SU-DHL-6 (cell line): ENCODE measurements around the gene PPP2R5C.
"Not testable (repeated sequence)": the region's sequence is repeated elsewhere in the genome, so short reads cannot be mapped to it uniquely, and the experiment has no call there.

Experiments used
- H2AFZ ChIP-seq: fragments of 200-600 bp; sonication (generic); 2 replicates; pipeline ENCODE4 v1.6.1; 2014; ENCODE audit warnings: low read depth, mild to moderate bottlenecking, moderate library complexity, mixed read lengths, antibody characterized with exemption, low read length; ENCODE audit not compliant: severe bottlenecking
- H3F3A ChIP-seq: fragments of 200-600 bp; shearing (Covaris generic); 2 replicates; pipeline ENCODE4 v1.6.0; 2016; ENCODE audit warnings: antibody characterized with exemption, mild to moderate bottlenecking; ENCODE audit not compliant: insufficient read depth
- H3K27ac ChIP-seq: fragments of 200-600 bp; sonication (generic); 2 replicates; pipeline ENCODE4 v1.5.1; 2016; ENCODE audit warnings: low read depth, mild to moderate bottlenecking, low read length, moderate library complexity, mixed read lengths
- H3K27me3 ChIP-seq: fragments of 200-600 bp; sonication (generic), shearing (Covaris generic); 2 replicates; pipeline ENCODE4 v1.6.0; 2014; ENCODE audit warnings: mild to moderate bottlenecking, low read length
- H3K36me3 ChIP-seq: fragments of 200-600 bp; sonication (generic); 2 replicates; pipeline ENCODE4 v1.6.1; 2014; ENCODE audit warnings: mild to moderate bottlenecking, low read length, mixed read lengths
- H3K4me2 ChIP-seq: fragments of 300-600, 200-600 bp; shearing (Covaris generic), sonication (generic); 2 replicates; pipeline ENCODE4 v1.6.0; 2014; ENCODE audit warnings: low read length, low read depth, mild to moderate bottlenecking; ENCODE audit not compliant: poor library complexity, severe bottlenecking
- H3K4me3 ChIP-seq: fragments of 200-600 bp; sonication (generic); 2 replicates; pipeline ENCODE4 v1.5.1; 2014; ENCODE audit warnings: antibody characterized with exemption, low read length, mild to moderate bottlenecking, mixed read lengths; ENCODE audit not compliant: insufficient read depth, poor library complexity, severe bottlenecking
- H3K79me2 ChIP-seq: fragments of 200-600 bp; sonication (generic); 2 replicates; pipeline ENCODE4 v1.6.1; 2014; ENCODE audit warnings: mild to moderate bottlenecking, low read length, moderate library complexity; ENCODE audit not compliant: insufficient read depth
- H3K9ac ChIP-seq: fragments of 200-600 bp; sonication (generic); 2 replicates; pipeline ENCODE4 v1.7.0; 2014; ENCODE audit warnings: mild to moderate bottlenecking, low read length
- H3K9me2 ChIP-seq: fragments of 200-600 bp; sonication (generic); replicated peaks from 2 replicates; pipeline ENCODE4 v1.6.1; 2014; ENCODE audit warnings: low read length; ENCODE audit not compliant: insufficient read depth
- H3K9me3 ChIP-seq: fragments of 200-600 bp; sonication (generic); 2 replicates; pipeline ENCODE4 v1.6.1; 2014; ENCODE audit warnings: low read length, mixed read lengths; ENCODE audit not compliant: insufficient read depth
- H4K20me1 ChIP-seq: fragments of 200-600 bp; sonication (generic); 2 replicates; pipeline ENCODE4 v1.6.1; 2014; ENCODE audit warnings: low read depth, mild to moderate bottlenecking, antibody characterized with exemption, low read length, moderate library complexity, mixed read lengths
- EZH2phosphoT487 ChIP-seq: fragments of 200-600 bp; sonication (generic), shearing (Covaris generic); conservative IDR thresholded peaks from 2 replicates; pipeline ENCODE4 v1.6.1; 2018; ENCODE audit warnings: mild to moderate bottlenecking, antibody characterized with exemption, low read length, moderate library complexity, mixed read lengths
- TF ChIP-seq, protein P1 (sequence below): fragments of 200-600 bp; sonication (generic); IDR thresholded peaks from one replicate; pipeline ENCODE4 v1.5.1; 2017; ENCODE audit warnings: antibody characterized with exemption, mild to moderate bottlenecking, low read length, moderate library complexity; ENCODE audit not compliant: insufficient read depth, poor library complexity, severe bottlenecking

Gene PPP2R5C

DNA sequence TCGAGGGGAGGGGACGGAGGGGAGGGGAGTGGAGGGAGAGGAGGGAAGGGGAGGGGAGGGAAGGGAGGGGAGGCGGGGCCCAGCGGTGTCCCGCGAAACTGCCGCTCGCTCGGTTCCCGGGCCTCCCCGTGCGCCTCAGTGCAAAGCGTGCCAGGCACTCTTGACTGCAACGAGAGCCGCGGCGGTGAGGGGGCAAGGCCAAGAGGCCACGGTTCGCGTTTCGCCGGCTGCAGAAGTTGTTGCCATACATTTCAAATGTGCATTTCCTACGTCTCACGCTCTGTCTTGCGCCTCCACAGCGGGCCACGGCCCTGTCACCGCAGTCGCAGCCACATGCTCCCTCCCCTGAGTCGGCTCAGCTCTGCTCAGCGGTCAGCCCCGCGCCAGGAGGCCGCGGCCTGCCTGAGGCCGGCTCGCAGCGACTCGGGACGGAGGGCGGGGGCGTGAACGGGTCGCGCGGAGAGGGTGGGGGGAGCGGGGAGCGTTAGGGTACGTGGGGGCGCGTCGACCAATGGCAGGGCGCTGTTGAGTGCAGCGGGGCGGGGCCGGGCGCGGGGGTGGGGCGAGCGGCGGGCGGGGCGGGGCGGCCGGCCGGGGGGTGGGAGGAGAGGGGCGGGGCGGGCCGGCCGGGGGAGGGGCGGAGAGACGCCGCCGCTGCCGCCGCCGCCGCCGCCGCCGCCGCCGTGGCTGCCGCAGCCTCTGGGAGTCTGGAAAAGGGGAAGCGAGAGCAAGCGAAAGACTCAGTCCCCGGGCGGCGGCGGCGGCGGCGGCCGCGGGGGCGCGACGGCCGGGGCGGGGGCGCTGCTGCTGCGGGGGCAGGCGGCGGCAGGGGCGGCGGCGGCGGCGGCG lies at the start of gene PPP2R5C:
Gene PPP2R5C, plus strand, starts transcription at position 678 of the 849 bp plus-strand sequence. CDS start 185 bp downstream, outside the sequence.
- peak within 1 kb of the TSS; percentile 73 for H3K9ac ChIP-seq
- peak within 1 kb of the TSS; percentile 52 for H3K27ac ChIP-seq
- H3K4me3 ChIP-seq, result peak within 1 kb of the TSS; percentile 100
- H3K9me2 ChIP-seq, result no peaks in the 10 kb centered on the region
- peak within 1 kb of the TSS; percentile 99 for H3K4me2 ChIP-seq
- peaks cover 8% of the 10 kb centered on the region; the same call in 1 of the 2 replicates for H3F3A ChIP-seq
- H4K20me1 ChIP-seq, result no peaks in the 10 kb centered on the region
- no peaks in the 10 kb centered on the region for H3K9me3 ChIP-seq
- H3K36me3 ChIP-seq, result no peaks in the 10 kb centered on the region
- H3K79me2 ChIP-seq, result no peaks in the 10 kb centered on the region
- TF ChIP-seq EZH2phosphoT487, result no peak
- TF ChIP-seq, protein P1, sequence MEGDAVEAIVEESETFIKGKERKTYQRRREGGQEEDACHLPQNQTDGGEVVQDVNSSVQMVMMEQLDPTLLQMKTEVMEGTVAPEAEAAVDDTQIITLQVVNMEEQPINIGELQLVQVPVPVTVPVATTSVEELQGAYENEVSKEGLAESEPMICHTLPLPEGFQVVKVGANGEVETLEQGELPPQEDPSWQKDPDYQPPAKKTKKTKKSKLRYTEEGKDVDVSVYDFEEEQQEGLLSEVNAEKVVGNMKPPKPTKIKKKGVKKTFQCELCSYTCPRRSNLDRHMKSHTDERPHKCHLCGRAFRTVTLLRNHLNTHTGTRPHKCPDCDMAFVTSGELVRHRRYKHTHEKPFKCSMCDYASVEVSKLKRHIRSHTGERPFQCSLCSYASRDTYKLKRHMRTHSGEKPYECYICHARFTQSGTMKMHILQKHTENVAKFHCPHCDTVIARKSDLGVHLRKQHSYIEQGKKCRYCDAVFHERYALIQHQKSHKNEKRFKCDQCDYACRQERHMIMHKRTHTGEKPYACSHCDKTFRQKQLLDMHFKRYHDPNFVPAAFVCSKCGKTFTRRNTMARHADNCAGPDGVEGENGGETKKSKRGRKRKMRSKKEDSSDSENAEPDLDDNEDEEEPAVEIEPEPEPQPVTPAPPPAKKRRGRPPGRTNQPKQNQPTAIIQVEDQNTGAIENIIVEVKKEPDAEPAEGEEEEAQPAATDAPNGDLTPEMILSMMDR, result no peak
- H3K27me3 ChIP-seq, result no peaks in the 10 kb centered on the region
- peak within 1 kb of the TSS; percentile 99 for H2AFZ ChIP-seq

DNA sequence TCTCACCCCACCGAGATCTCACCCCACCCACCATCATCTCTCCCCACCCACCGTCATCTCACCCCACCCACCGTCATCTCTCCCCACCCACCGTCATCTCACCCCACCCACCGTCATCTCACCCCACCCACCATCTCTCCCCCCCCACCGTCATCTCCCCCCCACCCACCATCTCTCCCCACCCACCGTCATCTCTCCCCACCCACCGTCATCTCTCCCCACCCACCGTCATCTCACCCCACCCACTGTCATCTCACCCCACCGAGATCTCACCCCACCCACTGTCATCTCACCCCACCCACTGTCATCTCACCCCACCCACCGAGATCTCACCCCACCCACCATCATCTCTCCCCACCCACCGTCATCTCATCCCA lies 49.7 kb upstream of the PPP2R5C start:
- H3K4me3 ChIP-seq, H3K9me2 ChIP-seq, H3K36me3 ChIP-seq, H4K20me1 ChIP-seq, H3F3A ChIP-seq, H3K9ac ChIP-seq, H3K4me2 ChIP-seq, H2AFZ ChIP-seq, H3K9me3 ChIP-seq, H3K27me3 ChIP-seq, H3K27ac ChIP-seq, H3K79me2 ChIP-seq: not testable (repeated sequence)

DNA sequence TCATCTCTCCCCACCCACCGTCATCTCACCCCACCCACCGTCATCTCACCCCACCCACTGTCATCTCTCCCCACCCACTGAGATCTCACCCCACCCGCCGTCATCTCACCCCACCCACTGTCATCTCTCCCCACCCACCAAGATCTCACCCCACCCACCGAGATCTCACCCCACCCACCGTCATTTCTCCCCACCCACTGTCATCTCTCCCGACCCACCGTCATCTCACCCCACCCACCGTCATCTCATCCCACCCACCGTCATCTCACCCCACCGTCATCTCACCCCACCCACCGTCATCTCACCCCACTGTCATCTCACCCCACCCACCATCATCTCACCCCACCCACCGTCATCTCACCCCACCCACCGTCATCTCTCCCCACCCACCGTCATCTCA lies 49.2 kb upstream of the PPP2R5C start:
- not testable (repeated sequence) for H2AFZ ChIP-seq, H3K4me3 ChIP-seq, H3K9me3 ChIP-seq, H3K79me2 ChIP-seq, H4K20me1 ChIP-seq, H3F3A ChIP-seq, H3K4me2 ChIP-seq, H3K9me2 ChIP-seq, H3K9ac ChIP-seq, H3K27ac ChIP-seq, H3K27me3 ChIP-seq, H3K36me3 ChIP-seq

DNA sequence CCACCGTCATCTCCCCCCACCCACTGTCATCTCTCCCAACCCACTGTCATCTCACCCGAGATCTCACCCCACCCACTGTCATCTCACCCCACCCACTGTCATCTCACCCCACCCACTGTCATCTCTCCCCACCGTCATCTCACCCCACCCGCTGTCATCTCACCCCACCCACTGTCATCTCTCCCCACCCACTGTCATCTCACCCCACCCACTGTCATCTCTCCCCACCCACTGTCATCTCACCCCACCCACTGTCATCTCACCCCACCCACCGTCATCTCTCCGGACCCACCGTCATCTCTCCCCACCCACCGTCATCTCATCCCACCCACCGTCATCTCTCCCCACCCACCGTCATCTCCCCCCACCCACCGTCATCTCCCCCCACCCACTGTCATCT lies 48.4 kb upstream of the PPP2R5C start:
- not testable (repeated sequence) for H3K4me3 ChIP-seq, H4K20me1 ChIP-seq, H3K36me3 ChIP-seq, H3K27ac ChIP-seq, H3K9me3 ChIP-seq, H3K9ac ChIP-seq, H3K79me2 ChIP-seq, H3K27me3 ChIP-seq, H3K4me2 ChIP-seq, H3K9me2 ChIP-seq, H3F3A ChIP-seq, H2AFZ ChIP-seq
